Measurements from ENCODE around the gene PLXNA1.

- TF ChIP-seq CTCF (IDR thresholded peaks at IDR 0.05; ENCODE audit: low read depth, low read length) (no peak), POLR2A (IDR thresholded peaks at IDR 0.05; ENCODE audit: extremely low read depth, insufficient read length) (no peak), MYC (IDR thresholded peaks at IDR 0.05; ENCODE audit: low read depth, low read length) (no peak)
Observed at GRCh38 chr3:127028781-127029657, 46.1 kb downstream of the PLXNA1 start.
